Measurements from ENCODE around the gene ARID1B. TPM values are rescaled to one million over a fixed set of nuclear protein-coding genes. Genes with fewer than 3 reads are reported as not detected.

ARID1B gene
- total and polyA plus RNA-seq, 9 of the 15 experiments (the other 6 are each of a cell fraction or from before 2014, with no cell fraction given), result 12.5 to 50.5 (median 25.8) TPM

GRCh38 chr6:156992020-156992804 lies 215.0 kb downstream of the ARID1B start (continued):
- TF ChIP-seq CTCF (IDR thresholded peaks at IDR 0.05 in 2 of 3, conservative IDR thresholded peaks at IDR 0.05 in 1 of 3; ENCODE audit: insufficient read depth in 2 of 3, low read depth in 1 of 3, low read length in 3 of 3) (no peak), MTA3 (IDR thresholded peaks at IDR 0.05; ENCODE audit: borderline replicate concordance) (no peak), ZNF311 (CRISPR knock-in tag; IDR thresholded peaks at IDR 0.05) (no peak), ZNF23 (CRISPR knock-in tag; IDR thresholded peaks at IDR 0.05) (0 out of 2 replicates have a peak, but pooled peaks have one; percentile 3), SIRT6 (IDR thresholded peaks at IDR 0.05; ENCODE audit: low read depth, low read length) (no peak), KDM2B (CRISPR knock-in tag; IDR thresholded peaks at IDR 0.05) (no peak), CXXC5 (CRISPR knock-in tag; IDR thresholded peaks at IDR 0.05) (peak; percentile 51; the same call in 1 of the 2 replicates), ZNF143 (CRISPR knock-in tag; IDR thresholded peaks at IDR 0.05) (no peak), NFYB (IDR thresholded peaks at IDR 0.05; ENCODE audit: extremely low read depth, insufficient read length) (no peak), IFI16 (CRISPR knock-in tag; IDR thresholded peaks at IDR 0.05) (no peak), AFF4 (CRISPR knock-in tag; IDR thresholded peaks at IDR 0.05) (no peak), SETDB1 (IDR thresholded peaks at IDR 0.05; ENCODE audit: low read length) (no peak), RBM15 (IDR thresholded peaks at IDR 0.05; ENCODE audit: insufficient read depth, low read length) (no peak), NEUROD1 (IDR thresholded peaks at IDR 0.05; ENCODE audit: borderline replicate concordance, low read depth, low read length, partially characterized antibody) (no peak), ZNF764 (CRISPR knock-in tag; IDR thresholded peaks at IDR 0.05; ENCODE audit: low read depth) (no peak), PHF20 (IDR thresholded peaks at IDR 0.05; ENCODE audit: partially characterized antibody) (no peak), MED1 (CRISPR knock-in tag; IDR thresholded peaks at IDR 0.05; ENCODE audit: borderline replicate concordance) (no peak), TEAD4 (IDR thresholded peaks at IDR 0.05; ENCODE audit: low read length) (peak; percentile 72), TEAD4 (CRISPR knock-in tag; IDR thresholded peaks at IDR 0.05; ENCODE audit: borderline replicate concordance) (no peak), ATF7 (IDR thresholded peaks at IDR 0.05) (no peak), TGIF2 (CRISPR knock-in tag; IDR thresholded peaks at IDR 0.05) (no peak), TFAP4 (CRISPR knock-in tag; IDR thresholded peaks at IDR 0.05; ENCODE audit: borderline replicate concordance) (peak; percentile 57; the same call in 1 of the 2 replicates)
